ENCODE measurements around the gene ASB18.

Gene ASB18

DNA sequence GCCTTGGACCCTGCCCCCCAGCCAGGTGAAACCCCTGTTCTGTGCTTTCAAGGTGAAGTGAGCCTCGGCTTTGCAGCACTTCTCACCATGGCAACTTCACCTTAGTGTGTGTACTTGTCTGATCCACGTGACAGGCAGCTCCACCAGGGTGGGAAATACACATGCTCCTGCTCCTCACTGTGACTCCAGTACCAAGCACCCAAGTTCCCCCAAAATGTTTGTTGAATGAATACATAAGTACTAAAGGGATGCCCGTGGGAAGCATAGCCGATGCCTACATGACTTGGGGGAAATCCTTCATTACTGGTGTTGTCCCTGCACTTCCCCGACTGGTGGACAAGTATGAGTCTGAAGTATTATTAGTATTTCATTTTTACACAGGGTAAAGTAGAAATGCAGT, 54.2 kb downstream of the ASB18 start:
- Histone ChIP-seq H3K27ac (ENCODE audit: low read length) (no peak overlapping the region), H4K20me1 (ENCODE audit: insufficient read depth, low read length) (no peaks in the 10 kb centered on the region), H3K9ac (ENCODE audit: low read length) (no peak overlapping the region), H3K4me1 (ENCODE audit: low read length) (no peaks in the 10 kb centered on the region), H3K36me3 (replicated peaks; ENCODE audit: low read depth, low read length) (no peaks in the 10 kb centered on the region), H3K9me3 (ENCODE audit: insufficient read depth, low read length) (no peaks in the 10 kb centered on the region), H3K79me2 (ENCODE audit: low read length) (no peaks in the 10 kb centered on the region), H3K4me3 (ENCODE audit: low read length) (no peak overlapping the region), H3K4me2 (ENCODE audit: low read length) (no peak overlapping the region), H2AFZ (ENCODE audit: low read depth, low read length) (no peak overlapping the region), H3K27me3 (ENCODE audit: low read depth, low read length) (no peaks in the 10 kb centered on the region)
- TF ChIP-seq, protein P1, sequence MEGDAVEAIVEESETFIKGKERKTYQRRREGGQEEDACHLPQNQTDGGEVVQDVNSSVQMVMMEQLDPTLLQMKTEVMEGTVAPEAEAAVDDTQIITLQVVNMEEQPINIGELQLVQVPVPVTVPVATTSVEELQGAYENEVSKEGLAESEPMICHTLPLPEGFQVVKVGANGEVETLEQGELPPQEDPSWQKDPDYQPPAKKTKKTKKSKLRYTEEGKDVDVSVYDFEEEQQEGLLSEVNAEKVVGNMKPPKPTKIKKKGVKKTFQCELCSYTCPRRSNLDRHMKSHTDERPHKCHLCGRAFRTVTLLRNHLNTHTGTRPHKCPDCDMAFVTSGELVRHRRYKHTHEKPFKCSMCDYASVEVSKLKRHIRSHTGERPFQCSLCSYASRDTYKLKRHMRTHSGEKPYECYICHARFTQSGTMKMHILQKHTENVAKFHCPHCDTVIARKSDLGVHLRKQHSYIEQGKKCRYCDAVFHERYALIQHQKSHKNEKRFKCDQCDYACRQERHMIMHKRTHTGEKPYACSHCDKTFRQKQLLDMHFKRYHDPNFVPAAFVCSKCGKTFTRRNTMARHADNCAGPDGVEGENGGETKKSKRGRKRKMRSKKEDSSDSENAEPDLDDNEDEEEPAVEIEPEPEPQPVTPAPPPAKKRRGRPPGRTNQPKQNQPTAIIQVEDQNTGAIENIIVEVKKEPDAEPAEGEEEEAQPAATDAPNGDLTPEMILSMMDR (IDR thresholded peaks at IDR 0.05; ENCODE audit: low read depth, low read length) = no peak
- no peak for TF ChIP-seq EZH2phosphoT487 (IDR thresholded peaks at IDR 0.05; ENCODE audit: low read depth)

DNA sequence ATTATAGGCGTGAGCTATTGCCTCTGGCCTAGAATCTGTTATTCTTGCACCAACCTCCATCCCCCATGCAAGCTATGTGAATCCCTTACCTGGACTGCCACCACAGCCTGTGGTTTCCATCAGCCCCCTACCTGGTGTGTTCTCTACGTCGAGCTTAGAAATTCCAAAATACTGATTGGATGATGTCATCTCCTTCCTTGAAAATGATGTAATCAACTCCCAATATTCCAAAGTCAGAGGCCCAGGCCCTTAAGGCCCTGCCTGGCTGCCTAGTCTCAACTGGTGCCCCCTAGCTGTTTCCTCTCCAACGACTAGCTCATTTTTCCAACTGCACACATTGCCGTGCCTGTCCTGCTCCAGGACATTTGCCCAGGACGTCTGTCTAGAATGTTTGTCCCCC, 54.7 kb downstream of the ASB18 start:
- Histone ChIP-seq H4K20me1 (ENCODE audit: insufficient read depth, low read length) (no peaks in the 10 kb centered on the region), H3K9ac (ENCODE audit: low read length) (no peak overlapping the region), H3K36me3 (replicated peaks; ENCODE audit: low read depth, low read length) (no peaks in the 10 kb centered on the region), H3K4me3 (ENCODE audit: low read length) (no peak overlapping the region), H3K79me2 (ENCODE audit: low read length) (no peaks in the 10 kb centered on the region), H3K4me2 (ENCODE audit: low read length) (no peak overlapping the region), H3K9me3 (ENCODE audit: insufficient read depth, low read length) (no peaks in the 10 kb centered on the region), H3K27me3 (ENCODE audit: low read depth, low read length) (no peaks in the 10 kb centered on the region), H2AFZ (ENCODE audit: low read depth, low read length) (no peak overlapping the region), H3K4me1 (ENCODE audit: low read length) (no peaks in the 10 kb centered on the region), H3K27ac (ENCODE audit: low read length) (no peak overlapping the region)
- no peak for TF ChIP-seq EZH2phosphoT487 (IDR thresholded peaks at IDR 0.05; ENCODE audit: low read depth)
- TF ChIP-seq, protein P1 (IDR thresholded peaks at IDR 0.05; ENCODE audit: low read depth, low read length) = no peak

DNA sequence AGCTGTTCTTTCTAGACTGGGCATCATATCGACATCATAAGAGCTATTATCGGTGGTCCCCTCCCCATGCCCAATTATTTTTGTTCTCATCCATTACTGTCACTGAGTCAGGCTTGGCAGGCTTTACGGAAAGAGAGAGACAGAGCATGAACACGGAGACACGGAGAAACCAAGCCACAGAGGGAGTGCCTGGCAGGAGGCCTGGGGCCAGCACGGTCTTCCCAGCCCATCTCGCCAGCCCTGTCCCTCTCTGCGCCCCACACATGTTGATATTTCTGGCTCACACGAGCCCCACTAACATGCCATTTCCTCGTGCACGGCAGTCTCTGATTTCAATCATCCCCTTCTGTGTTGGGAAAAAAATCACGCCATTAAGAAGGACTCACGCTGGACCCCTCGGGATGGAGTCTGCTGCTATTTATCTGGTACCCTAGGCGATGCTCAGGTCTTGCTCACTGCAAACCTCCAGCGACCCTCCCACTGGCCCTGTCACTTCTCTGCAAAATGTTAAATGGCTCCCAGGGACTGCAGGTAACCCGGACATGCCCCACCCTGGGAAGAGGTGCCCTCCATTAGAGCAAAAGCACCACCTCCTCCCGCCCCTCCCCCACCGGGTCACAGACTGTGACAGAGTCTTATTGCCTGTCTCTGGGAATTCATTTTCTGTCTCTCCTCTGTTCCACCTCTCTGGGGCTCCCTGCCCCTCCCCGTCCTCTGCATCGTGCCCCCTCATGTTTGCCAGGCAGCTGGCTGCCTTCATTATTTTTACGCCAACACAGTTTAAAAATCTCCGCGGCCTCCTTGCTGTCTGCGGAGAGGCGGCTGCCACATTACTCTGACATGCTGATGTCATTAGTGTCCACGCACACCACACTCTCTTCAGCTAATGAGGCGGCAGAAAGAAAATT, 55.9 kb downstream of the ASB18 start:
- no peaks in the 10 kb centered on the region for H3K79me2 ChIP-seq (ENCODE audit: low read length)
- H3K4me3 ChIP-seq (ENCODE audit: low read length) = no peak overlapping the region
- no peaks in the 10 kb centered on the region for H3K36me3 ChIP-seq (replicated peaks; ENCODE audit: low read depth, low read length)
- no peak overlapping the region for H3K27ac ChIP-seq (ENCODE audit: low read length)
- no peak overlapping the region for H2AFZ ChIP-seq (ENCODE audit: low read depth, low read length)
- TF ChIP-seq, protein P1 (IDR thresholded peaks at IDR 0.05; ENCODE audit: low read depth, low read length) = no peak
- no peaks in the 10 kb centered on the region for H3K27me3 ChIP-seq (ENCODE audit: low read depth, low read length)
- no peak overlapping the region for H3K9ac ChIP-seq (ENCODE audit: low read length)
- no peak overlapping the region for H3K4me2 ChIP-seq (ENCODE audit: low read length)
- no peaks in the 10 kb centered on the region for H3K4me1 ChIP-seq (ENCODE audit: low read length)
- no peaks in the 10 kb centered on the region for H4K20me1 ChIP-seq (ENCODE audit: insufficient read depth, low read length)
- no peaks in the 10 kb centered on the region for H3K9me3 ChIP-seq (ENCODE audit: insufficient read depth, low read length)

DNA sequence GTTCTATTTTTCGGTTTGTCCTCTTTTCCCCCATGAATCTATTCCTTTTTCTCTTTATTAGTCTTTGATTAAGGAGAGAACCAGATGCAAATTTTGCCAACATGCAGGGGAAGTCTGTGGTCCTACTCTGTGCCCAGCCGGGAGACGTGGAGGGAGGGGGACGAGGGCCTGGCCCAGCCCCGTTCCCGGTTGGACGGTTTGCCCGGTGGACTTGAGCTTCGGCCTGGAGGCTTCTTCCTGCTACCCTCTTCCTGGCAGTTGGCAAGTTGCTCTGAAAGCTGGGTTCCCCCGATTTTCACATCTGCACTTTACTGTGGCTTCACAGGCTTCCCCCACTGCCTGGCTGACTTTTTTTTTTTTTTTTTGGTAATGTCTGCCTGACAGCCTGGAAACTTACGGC, 56.7 kb downstream of the ASB18 start:
- H3K4me3 ChIP-seq (ENCODE audit: low read length) = no peak overlapping the region
- H3K9me3 ChIP-seq (ENCODE audit: insufficient read depth, low read length) = no peaks in the 10 kb centered on the region
- H3K27me3 ChIP-seq (ENCODE audit: low read depth, low read length) = no peaks in the 10 kb centered on the region
- no peaks in the 10 kb centered on the region for H4K20me1 ChIP-seq (ENCODE audit: insufficient read depth, low read length)
- no peak overlapping the region for H2AFZ ChIP-seq (ENCODE audit: low read depth, low read length)
- no peak overlapping the region for H3K4me2 ChIP-seq (ENCODE audit: low read length)
- TF ChIP-seq EZH2phosphoT487 (IDR thresholded peaks at IDR 0.05; ENCODE audit: low read depth) = no peak
- TF ChIP-seq, protein P1 (IDR thresholded peaks at IDR 0.05; ENCODE audit: low read depth, low read length) = no peak
- H3K4me1 ChIP-seq (ENCODE audit: low read length) = no peaks in the 10 kb centered on the region
- H3K27ac ChIP-seq (ENCODE audit: low read length) = no peak overlapping the region
- H3K79me2 ChIP-seq (ENCODE audit: low read length) = no peaks in the 10 kb centered on the region
- no peaks in the 10 kb centered on the region for H3K36me3 ChIP-seq (replicated peaks; ENCODE audit: low read depth, low read length)
- no peak overlapping the region for H3K9ac ChIP-seq (ENCODE audit: low read length)

All from OCI-LY3 (cell line).